ENCODE data around the gene COL4A1. TPM values are rescaled to one million over a fixed set of nuclear protein-coding genes. Genes with fewer than 3 reads are reported as not detected.
A peak's percentile ranks its signal among the peaks of the same experiment; 100 is the strongest.

The COL4A1 gene
- polyA plus RNA-seq, 1 donor (not counting 4 experiments of a cell fraction or from before 2014, with no cell fraction given): 22.3 TPM

DNA sequence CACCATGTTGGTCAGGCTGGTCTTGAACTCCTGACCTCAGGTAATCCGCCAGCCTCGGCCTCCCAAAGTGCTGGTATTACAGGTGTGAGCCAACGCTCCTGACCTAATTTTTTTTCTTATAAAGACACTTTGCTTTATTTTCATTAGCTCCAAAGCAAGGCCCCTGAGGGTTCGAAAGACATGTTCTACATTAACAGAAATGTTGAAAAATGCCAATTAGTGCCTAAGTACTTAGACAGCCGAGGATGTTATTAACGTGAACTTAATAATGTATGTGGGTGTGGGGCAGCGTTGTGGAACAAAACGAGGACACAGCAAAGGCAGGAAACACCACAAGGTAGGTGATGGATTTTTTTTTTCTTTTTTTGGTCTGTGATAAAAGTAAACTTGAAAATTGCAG is 82.4 kb downstream of the COL4A1 start:
- Histone ChIP-seq H3K4me3 (ENCODE audit: control insufficient read depth in 2 of 3, extremely low read depth in 1 of 3, insufficient read depth in 2 of 3, low read depth in 1 of 3, low read length in 3 of 3) (no peak overlapping the region), H2AFZ (ENCODE audit: control insufficient read depth, low read length) (no peak overlapping the region), H3K4me1 (ENCODE audit: control insufficient read depth, extremely low read depth, insufficient read depth, low read length) (peaks cover 14% of the 10 kb centered on the region), H3K9me3 (ENCODE audit: control insufficient read depth, low read depth, low read length) (no peaks in the 10 kb centered on the region), H3K9ac (ENCODE audit: control insufficient read depth, extremely low read depth, insufficient read depth, low read length) (no peak overlapping the region), H3K27me3 (ENCODE audit: control insufficient read depth, extremely low read depth, insufficient read depth, low read length) (no peaks in the 10 kb centered on the region), H3K9me1 (ENCODE audit: control insufficient read depth, extremely low read depth, insufficient read depth, low read length) (no peaks in the 10 kb centered on the region), H3K79me2 (ENCODE audit: control insufficient read depth, insufficient read depth, low read length) (no peaks in the 10 kb centered on the region), H3K36me3 (ENCODE audit: control insufficient read depth in 2 of 2, extremely low read depth in 1 of 2, insufficient read depth in 2 of 2, low read length in 2 of 2) (no peaks in the 10 kb centered on the region), H3K4me2 (ENCODE audit: control insufficient read depth, extremely low read depth, insufficient read depth, low read depth, low read length) (no peak overlapping the region), H3K27ac (ENCODE audit: control insufficient read depth, insufficient read depth, low read length) (no peak overlapping the region), H4K20me1 (ENCODE audit: control insufficient read depth, extremely low read depth, insufficient read depth, low read length) (no peaks in the 10 kb centered on the region)
- DNase-seq (ENCODE audit: low read depth, low spot score) (no peak), FAIRE-seq (no peak)
- dilution Hi-C loops (cut with MboI; ENCODE audit: extremely low pct_ligation_motif_present, low sequenced_read_pairs): no loop called here
- TF ChIP-seq, protein P1, sequence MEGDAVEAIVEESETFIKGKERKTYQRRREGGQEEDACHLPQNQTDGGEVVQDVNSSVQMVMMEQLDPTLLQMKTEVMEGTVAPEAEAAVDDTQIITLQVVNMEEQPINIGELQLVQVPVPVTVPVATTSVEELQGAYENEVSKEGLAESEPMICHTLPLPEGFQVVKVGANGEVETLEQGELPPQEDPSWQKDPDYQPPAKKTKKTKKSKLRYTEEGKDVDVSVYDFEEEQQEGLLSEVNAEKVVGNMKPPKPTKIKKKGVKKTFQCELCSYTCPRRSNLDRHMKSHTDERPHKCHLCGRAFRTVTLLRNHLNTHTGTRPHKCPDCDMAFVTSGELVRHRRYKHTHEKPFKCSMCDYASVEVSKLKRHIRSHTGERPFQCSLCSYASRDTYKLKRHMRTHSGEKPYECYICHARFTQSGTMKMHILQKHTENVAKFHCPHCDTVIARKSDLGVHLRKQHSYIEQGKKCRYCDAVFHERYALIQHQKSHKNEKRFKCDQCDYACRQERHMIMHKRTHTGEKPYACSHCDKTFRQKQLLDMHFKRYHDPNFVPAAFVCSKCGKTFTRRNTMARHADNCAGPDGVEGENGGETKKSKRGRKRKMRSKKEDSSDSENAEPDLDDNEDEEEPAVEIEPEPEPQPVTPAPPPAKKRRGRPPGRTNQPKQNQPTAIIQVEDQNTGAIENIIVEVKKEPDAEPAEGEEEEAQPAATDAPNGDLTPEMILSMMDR (optimal IDR thresholded peaks at IDR 0.05 in 1 of 3, IDR thresholded peaks at IDR 0.05 in 1 of 3, conservative IDR thresholded peaks at IDR 0.05 in 1 of 3; ENCODE audit: extremely low read depth in 1 of 3, insufficient read depth in 2 of 3, low read length in 3 of 3): no peak
- TF ChIP-seq EZH2 (IDR thresholded peaks at IDR 0.05; ENCODE audit: low read length): no peak

DNA sequence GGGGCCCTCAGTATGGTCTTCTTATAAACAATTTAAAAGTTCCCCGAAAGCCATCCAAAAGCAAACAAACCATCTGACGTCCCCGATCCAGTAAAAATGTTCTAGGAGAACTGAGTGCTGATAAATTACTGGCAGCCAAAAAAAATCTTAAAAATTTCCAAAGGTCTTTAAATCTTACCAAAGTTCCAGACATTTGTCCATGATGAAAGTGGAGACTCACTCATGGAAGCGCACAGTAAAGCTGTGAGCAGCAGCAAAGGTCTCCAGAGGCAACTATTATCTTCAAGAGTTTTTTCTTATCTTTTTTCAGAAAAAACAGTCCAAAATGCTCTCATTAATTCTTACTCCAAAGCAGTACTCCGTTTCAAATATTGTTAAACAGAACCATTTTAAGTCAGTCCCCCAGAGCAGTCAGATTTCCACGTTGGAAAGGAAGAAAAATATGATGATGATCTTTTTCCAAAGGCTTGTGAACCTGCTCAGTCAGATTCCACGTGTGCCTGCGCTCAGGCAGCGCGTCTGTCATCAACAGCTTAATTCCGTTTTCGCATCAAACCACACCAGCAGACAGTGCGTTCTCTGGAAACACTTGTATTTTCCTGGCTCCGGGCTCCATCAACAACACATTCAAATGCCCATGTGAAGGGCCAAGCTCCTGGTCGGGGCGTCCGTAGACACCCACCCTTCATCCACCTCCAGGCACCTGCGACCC is 85.4 kb downstream of the COL4A1 start:
- DNase-seq (ENCODE audit: low read depth, low spot score) (no peak), FAIRE-seq (peak; percentile 67)
- dilution Hi-C loops (cut with MboI; ENCODE audit: extremely low pct_ligation_motif_present, low sequenced_read_pairs): no loop called here
- H3K27ac ChIP-seq (ENCODE audit: control insufficient read depth, insufficient read depth, low read length): no peak overlapping the region
- no peaks in the 10 kb centered on the region for H3K9me3 ChIP-seq (ENCODE audit: control insufficient read depth, low read depth, low read length)
- H3K9ac ChIP-seq (ENCODE audit: control insufficient read depth, extremely low read depth, insufficient read depth, low read length): peak overlapping the region; percentile 36
- H3K79me2 ChIP-seq (ENCODE audit: control insufficient read depth, insufficient read depth, low read length): peaks cover 4% of the 10 kb centered on the region
- H3K4me1 ChIP-seq (ENCODE audit: control insufficient read depth, extremely low read depth, insufficient read depth, low read length): peaks cover 8% of the 10 kb centered on the region
- peaks cover 0 to 4% of the 10 kb centered on the region in 2 experiments for H3K36me3 ChIP-seq (ENCODE audit: control insufficient read depth in 2 of 2, extremely low read depth in 1 of 2, insufficient read depth in 2 of 2, low read length in 2 of 2)
- peak overlapping the region in 1 of 3 experiments; percentile 40 for H3K4me3 ChIP-seq (ENCODE audit: control insufficient read depth in 2 of 3, extremely low read depth in 1 of 3, insufficient read depth in 2 of 3, low read depth in 1 of 3, low read length in 3 of 3)
- peak overlapping the region; percentile 75 for H2AFZ ChIP-seq (ENCODE audit: control insufficient read depth, low read length)
- H3K4me2 ChIP-seq (ENCODE audit: control insufficient read depth, extremely low read depth, insufficient read depth, low read depth, low read length): peak overlapping the region; percentile 47
- no peaks in the 10 kb centered on the region for H3K27me3 ChIP-seq (ENCODE audit: control insufficient read depth, extremely low read depth, insufficient read depth, low read length)
- no peaks in the 10 kb centered on the region for H4K20me1 ChIP-seq (ENCODE audit: control insufficient read depth, extremely low read depth, insufficient read depth, low read length)
- TF ChIP-seq, protein P1 (optimal IDR thresholded peaks at IDR 0.05 in 1 of 3, IDR thresholded peaks at IDR 0.05 in 1 of 3, conservative IDR thresholded peaks at IDR 0.05 in 1 of 3; ENCODE audit: extremely low read depth in 1 of 3, insufficient read depth in 2 of 3, low read length in 3 of 3): no peak
- H3K9me1 ChIP-seq (ENCODE audit: control insufficient read depth, extremely low read depth, insufficient read depth, low read length): peaks cover 2% of the 10 kb centered on the region

All from keratinocyte (primary cell).